22Rv1 (cell line): ENCODE results near the gene MALSU1.
"Not testable (repeated sequence)": the region's sequence is repeated elsewhere in the genome, so short reads cannot be mapped to it uniquely, and the experiment has no call there.

Experiments
- H3K27ac ChIP-seq: fragments of 450-650 bp; 2 replicates; pipeline ENCODE4 v1.5.1; 2017
- ZFX ChIP-seq: fragments of 450-650 bp; IDR thresholded peaks from 2 replicates; pipeline ENCODE4 v1.6.1; 2017; ENCODE audit warnings: antibody characterized with exemption, borderline replicate concordance
- TF ChIP-seq, protein P1 (sequence below): fragments of 450-650 bp; IDR thresholded peaks from 2 replicates; pipeline ENCODE4 v1.5.1; 2017; ENCODE audit warnings: mild to moderate bottlenecking

Gene MALSU1

GRCh38 chr7:23294549-23295400 lies 4.4 kb upstream of the MALSU1 start:
- no peak overlapping the region for H3K27ac ChIP-seq
- TF ChIP-seq, protein P1, sequence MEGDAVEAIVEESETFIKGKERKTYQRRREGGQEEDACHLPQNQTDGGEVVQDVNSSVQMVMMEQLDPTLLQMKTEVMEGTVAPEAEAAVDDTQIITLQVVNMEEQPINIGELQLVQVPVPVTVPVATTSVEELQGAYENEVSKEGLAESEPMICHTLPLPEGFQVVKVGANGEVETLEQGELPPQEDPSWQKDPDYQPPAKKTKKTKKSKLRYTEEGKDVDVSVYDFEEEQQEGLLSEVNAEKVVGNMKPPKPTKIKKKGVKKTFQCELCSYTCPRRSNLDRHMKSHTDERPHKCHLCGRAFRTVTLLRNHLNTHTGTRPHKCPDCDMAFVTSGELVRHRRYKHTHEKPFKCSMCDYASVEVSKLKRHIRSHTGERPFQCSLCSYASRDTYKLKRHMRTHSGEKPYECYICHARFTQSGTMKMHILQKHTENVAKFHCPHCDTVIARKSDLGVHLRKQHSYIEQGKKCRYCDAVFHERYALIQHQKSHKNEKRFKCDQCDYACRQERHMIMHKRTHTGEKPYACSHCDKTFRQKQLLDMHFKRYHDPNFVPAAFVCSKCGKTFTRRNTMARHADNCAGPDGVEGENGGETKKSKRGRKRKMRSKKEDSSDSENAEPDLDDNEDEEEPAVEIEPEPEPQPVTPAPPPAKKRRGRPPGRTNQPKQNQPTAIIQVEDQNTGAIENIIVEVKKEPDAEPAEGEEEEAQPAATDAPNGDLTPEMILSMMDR = no peak
- TF ChIP-seq ZFX = no peak

GRCh38 chr7:23295401-23295697 lies 3.8 kb upstream of the MALSU1 start:
- TF ChIP-seq, protein P1 = no peak
- no peak for TF ChIP-seq ZFX
- no peak overlapping the region for H3K27ac ChIP-seq

DNA sequence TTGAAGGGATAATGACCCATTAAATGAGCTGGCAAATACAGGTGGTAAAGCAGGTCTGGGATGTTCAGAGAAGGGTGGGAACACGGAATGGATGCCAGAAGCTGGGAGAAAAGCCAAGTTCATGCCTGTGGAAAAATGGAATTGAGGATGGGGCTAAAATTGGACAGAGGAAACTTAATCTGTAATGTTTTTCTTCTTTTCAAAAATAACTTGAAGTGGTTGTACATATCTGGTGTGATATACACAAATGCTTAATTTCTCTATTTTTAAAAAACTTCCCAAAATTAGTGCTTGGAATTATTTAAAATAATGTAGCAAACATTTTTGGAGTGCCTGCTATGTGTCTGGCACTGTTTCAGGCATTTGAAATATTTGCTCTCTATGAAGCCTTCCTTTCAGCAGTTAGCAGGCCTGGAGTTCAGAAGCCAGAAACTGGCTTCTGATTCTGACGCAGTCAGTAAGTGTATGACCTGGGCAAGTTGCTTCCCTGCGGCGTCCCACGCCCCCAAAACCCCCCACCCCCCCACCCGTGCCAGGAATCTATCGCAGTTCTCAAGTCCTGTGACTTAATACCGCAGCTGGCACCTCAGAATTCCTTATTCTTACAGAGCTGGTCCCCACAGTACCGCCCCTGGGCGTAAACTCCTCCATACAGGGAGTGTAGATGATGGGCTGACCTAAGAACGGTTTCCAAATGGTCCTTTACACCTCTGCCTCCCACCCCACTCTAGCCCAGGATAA lies 828 bp upstream of the MALSU1 start:
- peak overlapping the region; percentile 72 for H3K27ac ChIP-seq
- no peak for TF ChIP-seq ZFX
- TF ChIP-seq, protein P1 = no peak

DNA sequence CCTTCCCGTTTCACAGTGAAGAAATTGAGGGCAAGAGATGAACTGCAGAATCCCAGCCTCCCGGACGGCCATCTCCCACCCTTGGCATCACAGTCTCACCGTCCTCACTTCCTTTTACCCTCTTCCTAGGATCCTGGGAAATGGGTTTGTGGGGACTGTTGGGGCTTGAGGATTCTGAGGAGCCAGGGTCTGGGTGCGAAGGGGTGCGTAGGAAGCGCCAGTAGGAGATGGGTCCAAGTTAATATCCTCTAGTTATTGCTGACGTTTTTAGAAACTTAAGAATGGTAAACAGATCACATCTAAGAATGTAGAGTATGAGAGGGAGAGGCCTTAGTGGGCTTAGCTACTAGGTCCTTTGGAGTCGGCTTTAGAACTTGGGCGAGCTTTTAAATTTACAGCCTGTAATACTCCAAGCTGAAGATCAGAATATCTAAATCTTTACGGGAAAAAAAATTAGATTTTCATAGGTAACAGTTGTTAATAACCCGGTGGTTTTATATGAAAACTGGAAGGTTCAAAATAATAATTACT lies 696 bp downstream of the MALSU1 start:
- H3K27ac ChIP-seq = peak overlapping the region; percentile 72
- TF ChIP-seq, protein P1 = no peak
- TF ChIP-seq ZFX = no peak

DNA sequence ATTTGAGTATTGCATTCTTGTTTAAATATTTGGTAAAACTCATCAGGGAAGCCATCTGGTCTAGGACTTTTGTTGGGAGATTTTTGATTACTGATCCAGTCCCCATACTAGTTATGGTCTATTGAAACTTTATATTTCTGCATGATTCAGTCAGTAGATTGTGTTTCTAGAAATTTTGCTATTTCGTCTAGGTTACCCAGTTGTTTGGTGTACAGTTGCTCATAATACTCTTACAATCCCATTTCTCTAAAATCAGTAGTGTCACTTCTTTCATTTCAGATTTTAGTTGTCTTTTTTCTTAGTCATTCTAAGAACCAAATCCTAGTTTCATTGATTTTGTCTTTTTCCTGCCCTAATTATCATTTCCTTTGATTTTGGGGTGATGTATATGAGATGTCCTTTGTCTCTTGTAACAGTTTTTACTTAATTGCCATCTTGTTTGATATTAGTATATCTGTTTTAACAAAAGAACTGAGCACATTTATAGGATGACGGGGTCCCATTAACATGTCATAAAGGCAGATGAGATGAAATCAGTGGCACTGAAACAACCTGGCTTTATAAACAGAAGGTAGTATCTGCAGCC lies 7.9 kb downstream of the MALSU1 start:
- no peak overlapping the region for H3K27ac ChIP-seq
- TF ChIP-seq, protein P1 = no peak
- TF ChIP-seq ZFX = no peak

- TF ChIP-seq, protein P1 = no peak
- TF ChIP-seq ZFX = no peak
- H3K27ac ChIP-seq = no peak overlapping the region
Measured at GRCh38 chr7:23308754-23309153, 9.6 kb downstream of the MALSU1 start.

DNA sequence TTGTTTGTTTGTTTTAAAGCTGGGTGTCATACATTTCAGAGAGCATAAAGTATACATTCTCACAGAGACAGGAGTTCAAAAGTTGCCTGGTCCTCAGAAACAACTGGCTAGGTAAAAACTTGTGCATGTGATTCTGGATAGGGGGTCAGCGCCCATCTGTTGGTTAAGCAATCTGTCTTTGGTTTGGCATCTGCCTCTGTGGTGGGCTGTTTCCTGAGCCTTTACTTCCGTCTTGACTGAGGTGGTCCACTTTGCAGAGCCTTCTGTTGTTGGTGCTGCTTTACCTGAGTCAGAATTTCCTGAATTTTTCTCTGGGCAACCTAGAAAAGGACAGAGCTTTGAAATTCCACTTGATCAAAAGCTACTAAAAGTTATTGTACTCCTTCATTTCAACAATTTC lies 13.0 kb downstream of the MALSU1 start:
- H3K27ac ChIP-seq = not testable (repeated sequence)
